ENCODE results near the gene HS3ST4.
"Not testable (repeated sequence)": the region's sequence is repeated elsewhere in the genome, so short reads cannot be mapped to it uniquely, and the experiment has no call there.

HS3ST4 gene

DNA sequence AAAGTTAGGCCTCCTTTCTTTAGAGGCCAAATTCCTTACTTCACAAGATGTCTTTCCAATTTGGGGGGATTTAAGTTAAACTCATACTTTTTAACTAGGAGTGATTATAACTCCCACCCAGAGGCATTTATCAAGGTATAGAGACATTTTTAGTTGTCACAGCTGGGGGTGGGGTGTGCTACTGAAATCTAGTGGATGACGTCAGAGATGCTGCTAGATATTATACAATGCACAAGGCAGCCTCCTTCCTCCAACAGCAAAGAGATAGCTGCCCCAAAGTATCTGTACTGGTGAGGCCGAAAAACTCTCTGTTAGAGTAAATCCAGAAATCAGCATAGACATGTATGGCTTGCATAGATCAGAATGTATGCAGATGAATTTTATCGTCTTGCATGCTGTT is 324.0 kb downstream of the HS3ST4 start:
- no peak for FAIRE-seq

DNA sequence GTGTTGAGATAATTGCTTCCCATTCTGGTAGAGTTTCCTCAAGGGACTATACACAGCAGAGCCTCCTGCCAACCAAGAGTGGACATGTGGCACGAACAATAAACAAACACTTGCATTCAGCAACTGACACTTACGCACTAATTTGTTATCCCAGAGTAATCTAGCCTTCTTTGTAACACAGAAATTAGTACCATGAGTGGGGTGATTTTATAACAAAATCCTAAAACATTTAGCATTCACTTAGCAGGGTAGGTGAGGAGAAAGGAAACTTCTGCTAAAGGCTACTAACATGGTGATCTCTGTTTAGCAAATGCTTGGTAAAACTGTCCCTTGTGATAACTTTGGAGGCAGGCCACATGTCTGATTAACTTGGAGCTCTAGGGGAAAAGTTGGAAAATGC is 325.2 kb downstream of the HS3ST4 start:
- FAIRE-seq: no peak

DNA sequence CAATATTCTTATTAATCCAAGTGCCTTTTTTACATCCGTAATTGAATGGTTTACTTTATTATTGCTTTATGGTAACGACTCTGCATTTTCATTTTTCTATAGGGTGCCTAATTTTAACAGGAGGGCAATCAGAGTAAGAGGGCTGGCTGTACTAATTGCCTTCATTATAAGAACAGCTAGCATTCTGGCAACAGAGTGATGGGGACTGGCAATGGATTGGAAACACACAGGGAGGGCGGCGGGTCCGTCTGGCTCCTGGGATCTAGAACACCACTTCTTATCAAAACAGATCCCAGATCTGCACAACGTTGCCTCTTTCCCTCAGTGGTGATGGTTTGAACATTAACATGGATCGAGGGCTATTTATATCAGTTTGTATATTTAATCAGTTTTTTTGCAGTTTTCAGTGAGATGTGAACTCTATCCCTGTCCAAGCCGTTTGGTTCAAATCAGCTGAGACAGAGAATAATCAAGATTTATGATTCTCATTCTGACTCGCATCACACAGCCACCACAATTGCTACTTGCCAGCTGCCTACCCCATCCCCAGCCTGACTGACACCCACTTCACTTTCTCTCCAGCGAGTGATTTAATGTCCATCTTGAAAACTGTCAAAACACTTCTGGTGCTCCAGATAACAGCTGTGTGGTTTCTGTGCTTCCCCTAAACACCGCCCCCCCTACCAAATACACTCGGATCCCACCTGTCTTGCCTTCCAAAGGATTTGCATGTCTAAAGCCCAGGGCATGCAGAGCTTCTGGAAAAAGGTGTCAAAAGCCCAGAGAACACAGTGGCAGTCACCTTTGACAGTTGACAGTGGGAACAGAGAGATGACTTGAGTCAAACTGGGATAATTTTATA is 327.9 kb downstream of the HS3ST4 start:
- FAIRE-seq: no peak

DNA sequence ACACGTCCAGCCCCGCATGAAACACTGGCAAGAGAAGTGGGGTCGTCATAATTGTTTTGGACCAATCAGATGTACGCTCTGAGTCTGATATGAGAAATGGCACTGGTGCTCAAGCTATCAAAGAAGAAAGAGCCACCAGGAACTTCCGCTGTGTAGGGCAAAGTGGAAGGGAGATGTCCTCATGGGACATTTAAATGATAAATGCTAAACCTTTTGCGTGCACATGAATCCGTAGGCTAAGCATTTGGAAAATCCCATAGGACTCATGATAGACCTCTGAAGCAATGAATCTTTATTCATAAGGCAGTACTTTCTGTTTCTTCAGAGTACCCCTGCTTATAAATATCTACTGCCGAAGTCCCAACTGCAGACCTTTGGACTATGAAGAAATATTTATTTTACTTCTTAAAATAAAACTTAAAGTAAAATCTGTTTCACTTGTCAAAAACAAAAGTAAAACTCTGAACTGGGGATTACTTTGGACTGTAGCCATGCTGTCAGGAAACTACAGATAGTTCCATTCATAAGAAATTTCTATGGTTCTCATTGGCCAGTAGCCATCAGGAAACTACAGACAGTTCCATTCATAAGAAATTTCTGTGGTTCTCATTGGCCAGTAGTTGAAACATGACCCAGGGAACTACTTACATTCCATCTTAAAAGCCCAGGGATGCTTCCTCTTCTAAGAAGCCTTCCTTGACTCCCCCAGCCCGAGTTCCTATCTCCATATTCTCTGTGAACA is 335.1 kb downstream of the HS3ST4 start:
- no peak for FAIRE-seq

DNA sequence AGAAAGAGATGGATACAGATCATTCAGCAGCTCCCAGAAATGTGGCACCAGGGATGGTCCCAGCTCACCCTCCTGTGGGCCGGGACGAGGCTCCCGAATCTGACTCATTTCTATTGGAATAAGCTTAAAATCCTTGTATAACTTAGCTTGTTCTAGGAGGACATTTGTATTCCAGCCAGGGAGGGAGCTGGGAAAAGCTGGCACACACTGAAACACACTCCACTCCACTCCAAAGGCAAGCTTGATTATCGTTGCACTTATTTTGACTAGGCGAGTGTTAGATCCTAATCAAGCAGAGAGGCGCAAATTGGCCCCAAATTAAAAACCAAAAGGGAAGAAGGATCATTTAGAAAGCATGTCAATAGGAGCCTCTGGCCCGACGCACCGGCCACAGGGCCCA is 339.5 kb downstream of the HS3ST4 start:
- FAIRE-seq: no peak

DNA sequence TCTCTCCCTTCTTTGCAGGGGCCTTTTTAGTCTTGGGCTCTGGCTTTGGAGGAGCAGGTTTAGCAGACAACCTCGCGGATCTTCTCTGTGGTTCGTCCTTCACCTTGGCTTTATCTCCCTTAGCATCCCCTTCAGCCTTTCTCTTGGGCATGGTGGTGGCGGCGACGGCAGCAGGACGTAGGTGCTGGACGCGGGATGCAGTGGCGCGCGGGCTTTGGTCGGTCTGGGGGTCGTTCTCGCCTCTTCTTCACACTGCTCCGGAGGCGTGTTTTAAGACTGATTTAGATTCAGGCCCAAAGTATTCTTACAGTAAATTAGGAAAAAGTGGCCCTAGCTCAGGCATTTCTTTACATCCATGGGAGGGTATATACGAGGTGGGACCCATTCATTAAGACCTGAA is 340.9 kb downstream of the HS3ST4 start:
- FAIRE-seq: not testable (repeated sequence)

DNA sequence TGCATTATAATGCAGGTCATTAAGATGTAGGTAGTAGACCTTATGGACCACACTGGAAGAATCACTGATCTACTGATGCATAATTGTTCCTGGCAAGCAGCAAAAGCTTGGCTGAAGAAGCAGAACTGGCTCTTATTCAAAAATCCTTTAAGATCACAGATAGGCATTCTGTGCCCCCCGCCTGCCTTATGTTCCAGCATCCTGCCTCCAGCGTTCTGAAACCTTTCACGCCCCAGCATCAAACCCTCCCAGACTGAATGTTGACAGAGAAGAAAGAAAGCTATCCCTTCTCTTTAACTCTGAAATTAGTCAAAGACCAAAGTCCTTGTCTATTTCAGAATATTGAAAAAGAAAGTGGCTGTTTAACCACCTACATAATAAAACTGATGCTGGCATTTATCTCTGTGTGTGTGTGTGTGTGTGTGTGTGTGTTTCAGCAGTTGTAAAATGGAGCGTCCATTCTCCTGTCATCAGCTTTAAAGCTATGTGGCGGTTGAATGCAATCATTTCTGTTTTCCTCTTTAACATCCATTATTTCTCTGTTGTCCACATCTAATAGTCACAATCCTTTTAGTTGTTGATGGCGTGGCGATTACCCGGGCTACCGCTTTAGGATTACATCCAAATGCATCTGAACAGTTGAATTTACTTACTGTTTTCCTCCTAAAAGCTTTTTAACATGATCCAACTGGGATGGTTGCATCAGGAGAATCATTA is 350.4 kb downstream of the HS3ST4 start:
- no peak for FAIRE-seq

DNA sequence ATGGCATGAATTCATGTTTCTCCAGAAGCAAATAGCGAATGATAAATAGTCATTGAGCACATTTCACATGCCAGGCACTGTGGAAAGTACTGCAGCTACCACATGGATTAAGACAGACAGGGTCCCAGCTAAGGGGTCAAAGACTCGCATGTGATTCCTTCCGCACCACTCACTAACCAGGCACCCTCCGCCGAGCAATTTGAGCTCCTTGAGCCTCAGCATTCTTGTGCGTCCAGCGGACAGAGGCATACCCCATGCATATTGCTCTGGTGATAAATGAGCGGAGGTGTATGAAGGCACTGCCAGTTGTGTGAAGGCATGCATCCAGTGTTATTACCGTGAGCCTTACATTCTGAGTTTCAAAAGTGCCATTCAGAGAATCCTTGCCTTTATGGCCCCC is 358.7 kb downstream of the HS3ST4 start:
- FAIRE-seq: no peak

DNA sequence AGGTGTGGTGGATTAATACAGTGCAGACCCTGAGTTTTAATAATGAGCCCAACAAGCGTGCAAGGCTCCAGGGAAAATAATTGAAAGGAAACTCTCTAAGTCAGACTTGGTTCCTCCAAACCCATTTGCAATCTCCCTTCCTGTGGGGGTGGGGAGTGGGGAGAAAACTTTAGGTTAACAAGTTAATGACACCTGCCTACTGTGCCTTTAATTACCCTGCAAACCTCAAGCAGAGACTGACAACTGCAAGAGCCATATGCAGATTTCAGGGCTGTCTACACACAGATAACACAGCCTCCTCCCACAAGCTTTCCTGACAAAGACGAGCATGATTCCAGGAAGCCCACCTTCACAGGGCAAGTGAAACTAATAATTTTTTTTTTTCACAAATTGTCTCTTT is 359.3 kb downstream of the HS3ST4 start:
- FAIRE-seq: no peak

DNA sequence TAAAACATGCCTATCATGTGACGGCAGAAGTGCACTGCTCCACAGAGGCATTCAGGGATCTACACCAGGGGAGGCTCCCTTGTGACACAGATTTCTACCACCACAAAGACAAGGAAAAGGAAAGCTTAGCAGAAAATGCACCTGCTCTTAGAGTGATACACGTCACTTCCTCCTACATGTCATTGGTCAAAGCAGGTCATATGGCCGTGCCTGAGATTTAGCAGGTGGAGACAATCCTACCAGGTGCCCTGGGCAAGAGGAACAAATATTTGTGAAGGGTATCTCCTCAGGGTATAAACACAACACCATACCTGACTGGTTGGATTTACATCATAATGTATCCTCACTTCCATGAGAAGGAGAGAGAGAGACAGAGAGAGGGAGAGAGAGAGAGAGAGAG is 362.1 kb downstream of the HS3ST4 start:
- no peak for FAIRE-seq

DNA sequence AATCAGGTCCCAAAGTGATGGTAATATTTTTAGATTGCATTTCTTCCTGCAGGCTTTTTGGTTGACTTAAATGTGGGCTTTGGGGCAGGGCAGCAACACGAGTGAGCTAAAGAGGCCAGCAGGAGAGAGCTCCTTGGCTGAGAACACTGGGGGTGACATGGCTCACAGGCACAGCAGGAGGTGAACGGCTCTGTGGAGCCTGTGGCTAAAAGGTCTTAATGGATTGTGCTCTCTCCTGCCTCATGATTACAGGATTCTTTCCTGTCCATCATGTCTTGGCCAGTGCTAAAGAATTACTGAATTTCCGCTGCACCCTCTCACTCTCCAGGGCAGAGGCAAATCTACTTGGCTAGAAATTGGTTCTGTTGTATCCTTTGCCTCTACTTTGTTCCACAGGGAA is 366.6 kb downstream of the HS3ST4 start:
- FAIRE-seq: no peak

DNA sequence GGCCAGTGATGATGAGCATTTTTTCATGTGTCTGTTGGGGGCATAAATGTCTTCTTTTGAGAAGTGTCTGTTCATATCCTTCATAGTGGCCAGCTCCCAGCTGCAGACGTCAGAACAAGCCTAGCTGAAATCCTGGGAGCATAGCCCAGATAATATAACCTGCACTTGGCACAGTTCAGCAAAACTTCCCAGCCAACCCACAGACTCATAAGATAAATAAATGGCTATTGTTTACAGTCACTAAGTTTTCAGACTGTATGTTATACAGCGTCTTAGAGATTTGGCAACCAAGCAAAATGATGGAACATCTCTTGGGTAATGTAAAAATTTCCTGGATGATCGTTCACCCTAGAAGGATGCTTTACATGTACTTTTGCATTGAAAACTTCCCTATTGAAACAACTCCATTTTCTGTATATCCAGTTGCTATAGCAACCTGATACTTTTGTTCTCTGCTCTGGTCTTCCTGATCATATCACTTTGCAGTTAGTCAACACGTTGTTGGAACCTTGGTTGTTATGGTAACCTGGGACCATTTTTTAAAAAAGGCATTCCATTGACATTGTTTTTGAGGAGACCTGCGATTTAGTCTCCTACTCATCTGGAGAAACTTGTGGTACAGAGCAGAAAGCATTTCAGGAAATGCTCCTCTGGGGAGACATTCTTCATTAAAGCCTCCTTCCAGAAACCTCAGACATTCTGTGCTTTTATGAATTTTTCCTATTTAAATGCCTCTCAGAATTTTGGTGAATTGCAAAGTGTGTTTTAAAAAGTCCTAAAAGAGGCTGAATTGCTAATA is 378.7 kb downstream of the HS3ST4 start:
- FAIRE-seq: no peak

DNA sequence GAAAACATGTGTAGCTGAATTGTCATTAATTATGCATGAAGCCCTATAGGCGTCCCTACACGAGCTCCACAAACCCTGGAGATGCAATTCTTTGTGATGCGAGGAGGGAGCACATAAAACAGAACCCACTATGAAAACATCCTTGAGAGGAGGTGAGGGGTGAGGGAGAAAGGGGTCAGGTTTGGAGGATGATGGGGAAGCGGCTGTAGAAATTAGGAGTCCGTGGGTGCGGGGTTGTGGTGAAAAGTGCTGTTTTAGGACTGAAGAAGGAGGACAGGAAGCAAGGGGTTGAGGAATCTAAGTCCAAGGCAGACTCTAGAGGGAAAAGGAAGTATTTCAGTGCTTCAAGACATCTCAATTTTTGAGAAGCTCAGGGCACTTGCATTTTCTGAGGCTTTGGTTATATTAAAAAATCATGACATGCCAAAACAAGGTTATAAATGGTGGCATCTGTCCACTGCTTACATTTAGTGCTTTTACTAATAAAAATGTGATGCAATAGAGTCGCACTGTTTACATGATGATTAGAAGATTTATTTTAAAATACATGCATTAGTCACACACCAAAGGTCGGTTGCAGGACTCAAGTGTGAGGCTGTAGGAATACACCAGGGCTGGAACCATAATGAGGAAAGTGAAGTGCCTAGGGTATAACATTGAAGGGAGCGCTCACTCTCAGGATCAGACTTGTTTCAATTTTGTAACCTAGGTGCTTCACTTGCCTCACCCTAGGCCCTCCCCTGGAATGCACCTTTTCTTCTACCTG is 379.5 kb downstream of the HS3ST4 start:
- no peak for FAIRE-seq

DNA sequence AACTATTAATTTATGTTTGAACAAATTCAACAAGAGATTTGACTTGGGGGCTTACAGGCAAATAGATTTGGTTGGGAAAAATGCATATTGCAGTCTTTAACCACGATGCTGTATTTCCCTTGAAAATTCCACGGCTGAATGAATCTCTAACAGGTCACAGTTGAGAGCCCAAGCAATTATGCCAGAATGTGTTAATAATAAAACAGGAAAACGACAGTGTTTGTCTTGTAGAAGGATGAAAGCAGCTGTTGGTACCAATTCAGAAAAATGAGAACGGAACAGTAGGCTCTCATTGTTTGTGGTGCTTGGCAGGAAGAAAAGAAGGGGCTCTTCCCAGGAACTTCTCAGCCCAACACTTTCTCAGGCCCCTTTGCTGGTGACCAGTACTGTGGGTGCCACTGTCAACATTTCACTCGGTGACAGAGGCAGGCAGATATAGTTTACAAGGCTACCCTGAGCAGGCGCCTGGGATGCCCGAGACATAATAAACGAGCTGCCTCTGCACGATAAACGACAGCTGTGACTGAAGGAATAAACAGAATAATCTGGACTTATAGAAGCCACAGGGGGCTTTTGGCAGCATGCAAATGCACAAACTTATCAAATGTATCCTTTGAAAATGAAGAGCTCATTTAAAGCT is 387.1 kb downstream of the HS3ST4 start:
- no peak for FAIRE-seq

DNA sequence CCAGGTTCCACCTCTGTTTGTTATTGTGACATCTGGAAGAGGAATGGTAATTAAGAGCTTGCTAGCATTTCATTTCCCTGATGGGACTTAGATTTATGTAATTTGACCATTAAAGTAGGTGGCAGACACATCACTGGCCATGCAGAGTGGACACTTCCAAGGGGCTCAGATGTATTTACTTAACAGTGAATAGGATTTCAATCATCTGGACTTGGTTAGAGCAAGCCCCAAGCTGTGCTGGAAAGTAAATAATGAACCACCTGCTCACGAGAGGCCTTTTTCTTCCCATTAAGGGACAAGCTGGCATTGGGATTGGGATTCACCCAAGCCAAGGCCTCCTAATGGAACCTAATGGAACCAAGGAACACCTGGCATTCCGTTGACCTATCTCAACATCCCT is 395.3 kb downstream of the HS3ST4 start:
- no peak for FAIRE-seq

DNA sequence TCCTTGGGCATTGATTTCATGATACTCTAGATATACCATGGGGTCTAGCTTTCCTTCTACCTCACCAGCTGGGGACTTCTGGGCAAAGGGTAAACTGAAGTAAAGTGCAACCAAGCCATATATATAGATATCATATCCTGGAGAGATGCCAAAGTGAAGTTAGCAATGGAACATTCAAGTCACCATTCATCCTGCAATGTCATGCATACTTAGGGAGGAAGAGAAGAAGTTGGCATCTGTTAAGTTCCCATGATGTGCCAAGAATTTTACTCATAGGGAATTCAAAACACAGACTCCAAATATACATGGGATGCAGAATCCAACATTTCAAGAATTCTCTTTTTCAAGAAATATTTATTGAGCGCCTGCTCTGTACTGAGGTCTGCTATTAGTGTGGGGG is 399.8 kb downstream of the HS3ST4 start:
- no peak for FAIRE-seq

DNA sequence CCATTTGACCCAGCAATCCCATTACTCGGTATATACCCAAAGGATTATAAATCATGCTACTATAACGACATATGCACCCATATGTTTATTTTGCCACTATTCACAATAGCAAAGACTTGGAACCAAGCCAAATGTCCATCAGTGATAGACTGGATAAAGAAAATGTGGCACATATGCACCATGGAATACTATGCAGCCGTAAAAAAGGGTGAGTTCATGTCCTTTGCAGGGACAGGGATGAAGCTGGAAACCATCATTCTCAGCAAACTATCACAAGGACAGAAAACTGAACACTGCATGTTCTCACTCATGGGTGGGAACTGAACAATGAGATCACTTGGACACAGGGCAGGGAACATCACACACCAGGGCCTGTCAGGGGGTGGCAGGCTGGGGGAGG is 406.4 kb downstream of the HS3ST4 start:
- not testable (repeated sequence) for FAIRE-seq

DNA sequence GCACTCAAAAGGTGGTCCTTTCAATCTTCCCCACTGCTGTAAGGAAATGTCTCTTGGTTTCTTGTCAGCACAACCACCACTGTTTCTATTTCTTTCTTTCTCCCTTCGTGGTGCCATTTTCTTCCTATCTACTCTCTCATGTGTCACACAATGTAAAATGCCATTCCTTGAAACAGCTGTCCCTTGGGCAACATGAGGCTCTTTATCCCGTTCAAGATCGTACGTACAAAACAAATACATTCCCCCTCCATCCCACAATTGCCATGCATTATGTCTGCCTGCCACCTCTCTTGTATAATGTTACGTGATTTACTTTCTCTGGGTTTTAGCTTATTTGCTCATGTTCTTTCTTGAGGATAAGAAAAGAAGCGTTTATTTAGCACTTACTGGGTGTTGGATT is 410.6 kb downstream of the HS3ST4 start:
- FAIRE-seq: no peak

DNA sequence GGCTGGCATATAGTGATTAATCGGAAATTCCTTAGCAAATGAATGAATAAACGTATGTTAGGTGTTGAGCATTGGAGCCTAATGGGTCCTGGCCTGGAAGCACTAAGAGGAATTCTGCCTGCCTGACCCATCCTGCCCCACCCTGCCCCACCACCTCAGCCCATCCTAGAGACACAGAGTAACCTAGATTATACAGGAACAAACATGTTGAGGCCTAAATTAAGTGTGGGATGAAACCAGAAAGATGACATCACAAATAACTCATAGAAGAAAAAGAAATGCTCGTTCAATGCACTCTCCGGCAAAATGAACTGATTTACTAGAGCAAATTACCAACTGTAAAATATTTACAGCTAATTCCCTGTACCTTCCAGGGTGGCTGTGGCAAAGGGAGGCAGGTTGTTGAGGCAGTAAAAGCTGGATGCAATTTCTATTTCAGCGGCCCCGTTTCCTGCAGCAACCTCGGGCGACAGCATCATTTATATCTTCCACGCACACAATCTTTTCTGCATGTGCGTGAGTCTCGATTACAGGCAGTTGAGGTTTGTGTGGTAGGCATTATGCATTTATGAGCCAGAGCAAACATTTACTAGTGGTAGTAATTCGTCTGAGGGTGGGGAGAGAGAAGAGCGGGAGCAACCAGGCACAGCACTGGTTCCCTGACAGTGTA is 417.2 kb downstream of the HS3ST4 start:
- no peak for FAIRE-seq

DNA sequence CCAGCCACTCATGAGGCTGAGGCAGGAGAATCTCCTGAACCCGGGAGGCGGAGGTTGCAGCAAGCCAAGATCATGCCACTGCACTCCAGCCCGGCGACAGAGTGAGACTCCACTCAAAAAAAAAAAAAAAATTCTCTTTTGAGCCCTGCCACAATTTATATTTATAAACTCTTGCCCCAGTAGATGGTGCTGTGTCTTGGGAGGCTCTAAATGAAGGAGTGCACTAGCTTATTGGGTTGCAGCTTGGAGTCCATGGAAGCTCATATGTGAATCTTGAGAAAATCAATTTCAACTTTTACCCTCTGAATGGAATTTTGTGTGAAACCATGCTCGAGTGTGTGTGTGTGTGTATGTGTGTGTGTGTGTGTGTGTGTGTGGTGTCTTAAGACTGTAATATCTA is 420.1 kb downstream of the HS3ST4 start:
- FAIRE-seq: no peak

DNA sequence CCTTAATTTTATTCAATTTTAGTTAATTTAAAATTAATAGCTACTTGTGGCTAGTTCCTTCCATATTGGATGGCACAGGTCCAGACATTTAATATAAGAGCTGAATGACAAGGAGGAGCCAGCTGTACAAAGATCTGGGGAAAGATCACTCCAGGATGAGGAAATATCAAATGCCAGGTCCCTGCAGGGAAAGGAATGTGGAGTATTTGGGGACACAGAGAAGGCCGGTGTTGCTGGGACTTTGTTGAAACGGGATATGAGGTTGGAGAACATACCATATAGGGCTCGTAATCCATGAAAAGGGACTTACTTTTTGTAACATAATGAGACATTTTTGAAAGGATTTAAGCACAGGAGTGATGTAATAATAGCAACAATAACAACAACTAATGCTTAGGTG is 426.8 kb downstream of the HS3ST4 start:
- no peak for FAIRE-seq
